ENCODE measurements around the gene MT1F. TPM values are rescaled to one million over a fixed set of nuclear protein-coding genes. Genes with fewer than 3 reads are reported as not detected.

The MT1F gene
- total RNA-seq, 1 experiment from 2014 or later: 27.3 TPM

- H4K20me1 ChIP-seq (ENCODE audit: low read length): no peaks in the 10 kb centered on the region
- no peak for DNase-seq
- no peak overlapping the region for H3K9ac ChIP-seq (ENCODE audit: low read length)
- no peaks in the 10 kb centered on the region for H3K79me2 ChIP-seq (ENCODE audit: low read length)
- H3K4me2 ChIP-seq (ENCODE audit: low read length): no peak overlapping the region
- H3K4me3 ChIP-seq (ENCODE audit: low read length): no peak overlapping the region
- H3K9me2 ChIP-seq (replicated peaks; ENCODE audit: low read length): no peaks in the 10 kb centered on the region
- no peaks in the 10 kb centered on the region for H3K36me3 ChIP-seq (ENCODE audit: low read depth, low read length)
- TF ChIP-seq EZH2 (IDR thresholded peaks at IDR 0.05; ENCODE audit: low read length, unreplicated experiment) (no peak), EZH2phosphoT487 (IDR thresholded peaks at IDR 0.05; ENCODE audit: borderline replicate concordance, low read length) (no peak)
- TF ChIP-seq, protein P1, sequence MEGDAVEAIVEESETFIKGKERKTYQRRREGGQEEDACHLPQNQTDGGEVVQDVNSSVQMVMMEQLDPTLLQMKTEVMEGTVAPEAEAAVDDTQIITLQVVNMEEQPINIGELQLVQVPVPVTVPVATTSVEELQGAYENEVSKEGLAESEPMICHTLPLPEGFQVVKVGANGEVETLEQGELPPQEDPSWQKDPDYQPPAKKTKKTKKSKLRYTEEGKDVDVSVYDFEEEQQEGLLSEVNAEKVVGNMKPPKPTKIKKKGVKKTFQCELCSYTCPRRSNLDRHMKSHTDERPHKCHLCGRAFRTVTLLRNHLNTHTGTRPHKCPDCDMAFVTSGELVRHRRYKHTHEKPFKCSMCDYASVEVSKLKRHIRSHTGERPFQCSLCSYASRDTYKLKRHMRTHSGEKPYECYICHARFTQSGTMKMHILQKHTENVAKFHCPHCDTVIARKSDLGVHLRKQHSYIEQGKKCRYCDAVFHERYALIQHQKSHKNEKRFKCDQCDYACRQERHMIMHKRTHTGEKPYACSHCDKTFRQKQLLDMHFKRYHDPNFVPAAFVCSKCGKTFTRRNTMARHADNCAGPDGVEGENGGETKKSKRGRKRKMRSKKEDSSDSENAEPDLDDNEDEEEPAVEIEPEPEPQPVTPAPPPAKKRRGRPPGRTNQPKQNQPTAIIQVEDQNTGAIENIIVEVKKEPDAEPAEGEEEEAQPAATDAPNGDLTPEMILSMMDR (conservative IDR thresholded peaks at IDR 0.05; ENCODE audit: low read depth, low read length): no peak
- ChIA-PET POLR2A (ENCODE audit: unreplicated experiment) (no interaction called here), CTCF (no interaction called here)
- no peak overlapping the region for H3K27ac ChIP-seq (ENCODE audit: low read length)
- H3F3A ChIP-seq (ENCODE audit: low read length, unreplicated experiment): no peaks in the 10 kb centered on the region
- no peaks in the 10 kb centered on the region for H3K9me3 ChIP-seq (ENCODE audit: low read length)
- intact Hi-C loops (cut with micrococcal nuclease): no loop called here
- no peak overlapping the region for H2AFZ ChIP-seq (ENCODE audit: low read length)
- H3K27me3 ChIP-seq (ENCODE audit: low read length): no peaks in the 10 kb centered on the region
- no TSS peak for BruUV-seq (replicated peaks)
- peaks cover 12% of the 10 kb centered on the region for H3K4me1 ChIP-seq (ENCODE audit: insufficient read depth, low read length)
- no peak for ATAC-seq
Measured at GRCh38 chr16:56697456-56698155, 39.8 kb downstream of the MT1F start.

DNA sequence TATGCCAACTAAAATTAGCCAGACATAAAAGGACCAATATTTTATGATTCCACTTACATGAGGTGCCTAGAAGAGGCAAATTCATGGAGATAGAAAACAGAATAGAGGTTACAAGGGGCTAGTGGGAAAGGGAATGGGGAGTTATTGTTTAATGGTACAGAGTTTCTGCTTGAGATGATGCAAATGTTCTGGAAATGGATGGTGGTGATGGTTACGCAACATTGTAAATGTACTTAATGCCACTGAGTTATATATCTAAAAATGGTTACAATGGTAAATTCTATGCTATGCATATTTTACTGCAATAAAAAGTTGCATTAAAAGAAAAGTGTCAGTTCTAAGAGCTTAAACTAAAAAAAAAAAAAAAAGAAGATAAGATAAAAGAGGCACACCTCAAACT lies 42.4 kb downstream of the MT1F start:
- Histone ChIP-seq H3K27me3 (ENCODE audit: low read length) (no peaks in the 10 kb centered on the region), H3K4me2 (ENCODE audit: low read length) (no peak overlapping the region), H3K9me3 (ENCODE audit: low read length) (no peaks in the 10 kb centered on the region), H3K4me3 (ENCODE audit: low read length) (no peak overlapping the region), H3K9ac (ENCODE audit: low read length) (no peak overlapping the region), H3K9me2 (replicated peaks; ENCODE audit: low read length) (no peaks in the 10 kb centered on the region), H3K36me3 (ENCODE audit: low read depth, low read length) (no peaks in the 10 kb centered on the region), H4K20me1 (ENCODE audit: low read length) (no peaks in the 10 kb centered on the region), H2AFZ (ENCODE audit: low read length) (no peak overlapping the region), H3K79me2 (ENCODE audit: low read length) (no peaks in the 10 kb centered on the region), H3K4me1 (ENCODE audit: insufficient read depth, low read length) (peaks cover 12% of the 10 kb centered on the region), H3F3A (ENCODE audit: low read length, unreplicated experiment) (no peaks in the 10 kb centered on the region), H3K27ac (ENCODE audit: low read length) (no peak overlapping the region)
- TF ChIP-seq, protein P1 (conservative IDR thresholded peaks at IDR 0.05; ENCODE audit: low read depth, low read length): no peak
- TF ChIP-seq EZH2 (IDR thresholded peaks at IDR 0.05; ENCODE audit: low read length, unreplicated experiment): no peak
- no peak for TF ChIP-seq EZH2phosphoT487 (IDR thresholded peaks at IDR 0.05; ENCODE audit: borderline replicate concordance, low read length)
- CTCF ChIA-PET: interaction anchor here (0.6 to 1.4 kb wide), 3 partner anchors 53 to 124 kb away, joined by 4 to 17 read pairs (median 7); no protein-coding TSS in a partner anchor
- intact Hi-C loops (cut with micrococcal nuclease): no loop called here
- no peak for ATAC-seq
- BruUV-seq (replicated peaks): no TSS peak
- no peak for DNase-seq
- POLR2A ChIA-PET (ENCODE audit: unreplicated experiment): no interaction called here

DNA sequence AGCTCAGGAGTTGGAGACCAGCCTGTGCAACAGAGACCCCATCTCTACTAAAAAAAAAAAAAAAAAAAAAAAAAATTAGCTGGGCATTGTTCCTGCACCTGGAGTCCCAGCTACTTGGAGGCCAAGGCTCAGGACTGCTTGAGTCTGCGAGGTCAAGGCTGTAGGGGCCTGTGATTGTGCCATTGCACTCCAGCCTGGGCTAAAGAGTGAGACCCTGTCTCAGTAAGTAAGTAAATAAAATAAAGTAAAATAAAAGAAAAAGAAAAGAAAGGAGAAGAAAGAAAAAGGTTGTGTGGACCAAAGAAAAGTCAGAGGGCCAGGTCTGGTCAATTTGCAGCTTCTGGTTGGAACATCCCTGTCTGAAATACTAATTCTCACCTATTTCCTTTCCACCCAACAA lies 42.9 kb downstream of the MT1F start:
- CTCF ChIA-PET: interaction anchor here (0.6 to 1.4 kb wide), 3 partner anchors 53 to 124 kb away, joined by 4 to 17 read pairs (median 7); no protein-coding TSS in a partner anchor
- DNase-seq (no peak), ATAC-seq (no peak)
- Histone ChIP-seq H3K9me3 (ENCODE audit: low read length) (no peaks in the 10 kb centered on the region), H3F3A (ENCODE audit: low read length, unreplicated experiment) (no peaks in the 10 kb centered on the region), H3K79me2 (ENCODE audit: low read length) (no peaks in the 10 kb centered on the region), H4K20me1 (ENCODE audit: low read length) (no peaks in the 10 kb centered on the region), H3K9me2 (replicated peaks; ENCODE audit: low read length) (no peaks in the 10 kb centered on the region), H3K9ac (ENCODE audit: low read length) (no peak overlapping the region), H3K36me3 (ENCODE audit: low read depth, low read length) (no peaks in the 10 kb centered on the region), H3K27ac (ENCODE audit: low read length) (no peak overlapping the region), H2AFZ (ENCODE audit: low read length) (no peak overlapping the region), H3K27me3 (ENCODE audit: low read length) (no peaks in the 10 kb centered on the region), H3K4me3 (ENCODE audit: low read length) (no peak overlapping the region), H3K4me1 (ENCODE audit: insufficient read depth, low read length) (peaks cover 12% of the 10 kb centered on the region), H3K4me2 (ENCODE audit: low read length) (no peak overlapping the region)
- POLR2A ChIA-PET (ENCODE audit: unreplicated experiment): interaction anchor here (0.6 kb wide), 1 partner anchor 89 kb away, joined by 3 read pairs; no protein-coding TSS in a partner anchor
- BruUV-seq (replicated peaks): no TSS peak
- intact Hi-C loops (cut with micrococcal nuclease): no loop called here
- TF ChIP-seq, protein P1 (conservative IDR thresholded peaks at IDR 0.05; ENCODE audit: low read depth, low read length): no peak
- TF ChIP-seq EZH2 (IDR thresholded peaks at IDR 0.05; ENCODE audit: low read length, unreplicated experiment) (no peak), EZH2phosphoT487 (IDR thresholded peaks at IDR 0.05; ENCODE audit: borderline replicate concordance, low read length) (no peak)
